Epithelial cell of proximal tubule (primary cell): ENCODE measurements around the gene MAB21L2. TPM values are rescaled to one million over a fixed set of nuclear protein-coding genes. Genes with fewer than 3 reads are reported as not detected.

Experiments used
- DNase-seq: peaks from one replicate; pipeline ENCODE4 v3.0.0-alpha.2; 2011; ENCODE audit warnings: low read depth
- H3K4me3 ChIP-seq: 2 replicates; pipeline ENCODE4 v1.5.1; 2011; ENCODE audit warnings: low read depth, mild to moderate bottlenecking, low read length
- CTCF ChIP-seq: conservative IDR thresholded peaks from 2 replicates; pipeline ENCODE4 v1.5.1; 2012; ENCODE audit warnings: low read depth, mild to moderate bottlenecking, low read length
- total RNA-seq: library from RNA; depleted of rRNA; stranded (reverse); fragments of >200 nt; gene quantifications from 2 replicates; pipeline ENCODE4 v1.2.3, GENCODE V29; 2015

The MAB21L2 gene
- total RNA-seq, 1 donor from 2014 or later = 0.17 TPM

DNA sequence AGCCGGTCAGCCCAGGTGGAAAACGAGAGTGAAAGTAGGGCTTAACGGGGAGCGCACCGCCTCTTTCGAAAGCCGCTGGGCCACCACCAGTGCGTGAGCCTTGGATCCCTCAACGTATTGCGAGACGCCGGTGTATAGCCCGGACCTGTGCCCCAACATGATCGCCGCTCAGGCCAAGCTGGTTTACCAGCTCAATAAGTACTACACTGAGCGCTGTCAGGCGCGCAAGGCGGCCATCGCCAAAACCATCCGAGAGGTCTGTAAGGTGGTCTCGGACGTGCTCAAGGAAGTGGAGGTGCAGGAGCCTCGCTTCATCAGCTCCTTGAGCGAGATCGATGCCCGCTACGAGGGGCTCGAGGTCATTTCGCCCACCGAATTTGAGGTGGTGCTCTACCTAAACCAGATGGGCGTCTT lies 929 bp downstream of the MAB21L2 start:
- no peak overlapping the region for H3K4me3 ChIP-seq
- no peak for TF ChIP-seq CTCF
- no peak for DNase-seq

- TF ChIP-seq CTCF = no peak
- H3K4me3 ChIP-seq = no peak overlapping the region
- DNase-seq = no peak
These were observed 1.5 kb downstream of the MAB21L2 start for GRCh38 chr4:150583287-150584110.

DNA sequence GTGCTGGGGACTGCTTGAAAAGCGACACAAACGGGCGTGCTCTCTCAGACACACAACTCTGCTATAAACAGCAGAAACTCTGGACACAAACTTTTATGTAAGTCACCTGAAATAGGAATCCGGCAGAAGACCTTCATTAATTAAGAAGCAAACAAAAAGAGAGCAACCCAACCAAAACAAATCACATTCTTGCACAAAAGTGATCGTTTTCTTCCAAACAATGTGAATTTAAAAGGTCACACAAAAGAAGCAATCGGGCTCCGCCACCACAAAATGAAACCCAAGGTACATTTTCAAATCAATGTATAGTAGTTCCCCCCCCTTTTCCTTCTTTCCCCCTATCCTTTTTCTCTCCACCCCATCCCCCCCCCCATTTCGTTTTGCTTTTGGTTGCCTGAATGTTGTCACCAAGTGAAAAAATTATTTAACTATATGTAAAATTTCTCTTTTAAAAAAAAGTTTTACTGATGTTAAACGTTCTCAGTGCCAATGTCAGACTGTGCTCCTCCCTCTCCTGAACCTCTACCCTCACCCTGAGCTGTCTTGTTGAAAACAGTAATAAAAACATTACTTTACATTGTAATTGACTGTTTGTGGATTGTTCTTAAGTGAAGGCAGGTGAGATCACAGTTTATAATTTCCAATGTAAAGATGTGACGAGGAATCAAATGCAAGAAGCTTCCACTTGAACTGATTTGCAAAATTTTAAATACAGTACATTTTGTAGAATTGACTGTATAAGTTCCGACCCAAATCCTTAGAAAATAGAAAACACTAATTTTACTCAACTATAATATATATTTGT lies 2.4 kb downstream of the MAB21L2 start:
- TF ChIP-seq CTCF = no peak
- no peak overlapping the region for H3K4me3 ChIP-seq
- no peak for DNase-seq

GRCh38 chr4:150585611-150586010 lies 3.7 kb downstream of the MAB21L2 start:
- no peak for DNase-seq
- no peak for TF ChIP-seq CTCF
- H3K4me3 ChIP-seq = no peak overlapping the region

DNA sequence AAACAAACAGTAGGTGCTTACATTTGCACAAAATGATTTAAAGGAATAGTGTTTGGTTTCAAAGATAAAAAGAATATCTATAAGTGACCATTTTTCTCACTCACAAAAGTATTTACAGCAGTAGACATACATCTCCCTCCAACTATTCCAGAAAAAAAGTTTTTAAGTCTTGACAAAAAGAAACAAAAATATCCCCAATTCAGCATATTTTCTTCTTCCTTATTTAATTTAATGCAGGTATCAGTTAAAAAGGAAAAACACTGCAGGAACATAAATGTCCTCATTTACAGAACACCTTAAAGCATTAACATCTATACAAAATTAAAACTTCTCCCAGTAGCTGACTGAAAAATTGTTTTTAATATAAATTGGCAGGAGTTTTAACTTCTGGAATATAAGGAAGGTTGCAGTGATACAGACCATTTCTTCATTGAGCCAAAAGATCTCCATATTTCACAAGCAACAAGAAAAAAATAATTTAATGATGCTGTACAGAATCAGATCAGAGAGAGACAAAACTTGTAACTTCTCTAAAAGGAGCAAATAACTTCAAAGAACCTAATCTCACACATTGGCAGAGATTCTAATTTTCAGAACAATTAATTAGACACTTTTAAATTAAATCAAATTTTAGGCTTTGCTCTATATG lies 4.3 kb downstream of the MAB21L2 start:
- no peak overlapping the region for H3K4me3 ChIP-seq
- no peak for DNase-seq
- no peak for TF ChIP-seq CTCF

DNA sequence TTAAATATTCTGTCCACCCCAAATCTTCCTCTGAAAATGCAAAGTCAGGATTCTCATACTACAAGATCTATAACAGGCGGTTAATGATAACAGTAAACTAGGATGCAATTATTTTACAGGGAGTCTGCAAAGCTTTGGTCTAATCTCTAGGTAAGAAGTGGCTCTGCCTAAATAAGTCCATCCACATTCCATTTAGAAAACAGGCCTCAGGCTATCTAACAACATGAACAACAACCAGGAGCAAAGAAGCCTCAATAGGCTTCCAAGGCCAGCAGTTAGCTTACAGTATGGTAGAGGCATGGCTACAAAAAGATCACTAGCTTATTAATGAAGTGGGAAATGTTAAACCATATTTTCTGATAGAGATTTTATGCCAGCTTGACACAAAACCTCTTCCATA lies 6.4 kb downstream of the MAB21L2 start:
- H3K4me3 ChIP-seq = no peak overlapping the region
- DNase-seq = no peak
- TF ChIP-seq CTCF = no peak
